ENCODE measurements around the gene MS4A12. TPM values are rescaled to one million over a fixed set of nuclear protein-coding genes. Genes with fewer than 3 reads are reported as not detected.

The MS4A12 gene
- total and polyA plus RNA-seq, 9 of the 15 experiments (the other 6 are each of a cell fraction or from before 2014, with no cell fraction given), result not detected

- TF ChIP-seq NR0B1 (IDR thresholded peaks at IDR 0.05; ENCODE audit: partially characterized antibody) (no peak), FUS (optimal IDR thresholded peaks at IDR 0.05; ENCODE audit: low read depth, low read length) (no peak), GABPB1 (CRISPR knock-in tag; IDR thresholded peaks at IDR 0.05) (no peak), C11orf30 (IDR thresholded peaks at IDR 0.05; ENCODE audit: low read depth) (no peak), ZNF444 (CRISPR knock-in tag; IDR thresholded peaks at IDR 0.05) (no peak), RB1 (IDR thresholded peaks at IDR 0.05; ENCODE audit: low read depth) (no peak), HDAC8 (tag; IDR thresholded peaks at IDR 0.05) (no peak), HNRNPUL1 (IDR thresholded peaks at IDR 0.05; ENCODE audit: low read length) (no peak), ZBTB33 (CRISPR knock-in tag; IDR thresholded peaks at IDR 0.05) (no peak)
- TF ChIP-seq, protein P1, sequence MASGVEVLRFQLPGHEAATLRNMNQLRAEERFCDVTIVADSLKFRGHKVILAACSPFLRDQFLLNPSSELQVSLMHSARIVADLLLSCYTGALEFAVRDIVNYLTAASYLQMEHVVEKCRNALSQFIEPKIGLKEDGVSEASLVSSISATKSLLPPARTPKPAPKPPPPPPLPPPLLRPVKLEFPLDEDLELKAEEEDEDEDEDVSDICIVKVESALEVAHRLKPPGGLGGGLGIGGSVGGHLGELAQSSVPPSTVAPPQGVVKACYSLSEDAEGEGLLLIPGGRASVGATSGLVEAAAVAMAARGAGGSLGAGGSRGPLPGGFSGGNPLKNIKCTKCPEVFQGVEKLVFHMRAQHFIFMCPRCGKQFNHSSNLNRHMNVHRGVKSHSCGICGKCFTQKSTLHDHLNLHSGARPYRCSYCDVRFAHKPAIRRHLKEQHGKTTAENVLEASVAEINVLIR (CRISPR knock-in tag; IDR thresholded peaks at IDR 0.05), result no peak
- TF ChIP-seq, protein P2, sequence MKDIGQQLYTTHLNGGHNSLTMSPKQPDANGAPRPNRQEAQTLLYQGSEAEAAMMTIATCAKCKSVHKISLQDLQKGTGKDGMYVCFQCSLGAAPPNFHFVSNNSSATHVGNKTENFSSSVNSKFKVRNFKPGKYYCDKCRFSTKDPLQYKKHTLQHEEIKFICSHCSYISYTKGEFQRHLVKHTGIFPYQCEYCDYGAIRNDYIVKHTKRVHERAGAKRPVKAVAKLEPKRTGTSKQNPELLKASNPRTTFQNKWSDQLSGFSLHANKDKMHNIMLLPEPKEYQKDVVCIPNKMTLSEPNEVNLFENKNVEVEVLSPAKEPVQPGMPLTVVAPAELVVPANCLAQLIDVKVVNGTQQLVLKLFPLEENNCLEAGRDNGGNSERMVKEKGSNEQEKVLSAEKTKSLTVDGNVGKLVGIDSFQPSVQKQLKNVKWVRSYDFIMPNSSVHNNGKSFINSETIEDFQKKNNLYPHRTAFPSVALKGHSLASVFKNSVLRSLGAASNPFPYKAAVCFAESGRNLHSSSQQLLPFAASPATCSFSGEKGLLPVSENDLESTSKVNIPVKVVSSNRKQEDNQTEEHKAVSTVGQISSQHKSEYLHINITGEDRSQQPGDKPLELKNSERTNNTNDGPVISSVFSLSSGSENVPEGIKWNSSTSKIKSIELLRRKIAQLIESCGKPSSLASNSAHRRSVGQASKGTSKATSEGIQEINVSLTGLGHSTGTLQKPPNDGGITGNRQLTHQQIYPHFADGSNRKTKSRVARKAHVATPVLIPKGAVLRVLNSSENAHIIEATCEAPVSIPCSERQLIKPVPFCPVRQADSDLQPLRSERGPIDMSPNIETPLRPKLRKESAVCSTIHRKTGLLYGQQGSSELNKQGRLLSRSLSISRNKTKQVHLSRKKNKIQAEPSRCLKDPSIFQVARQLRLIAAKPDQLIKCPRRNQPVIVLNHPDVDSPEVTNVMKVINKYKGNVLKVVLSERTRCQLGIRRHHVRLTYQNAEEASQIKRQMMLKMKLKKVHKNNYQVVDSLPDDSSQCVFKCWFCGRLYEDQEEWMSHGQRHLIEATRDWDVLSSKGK (CRISPR knock-in tag; IDR thresholded peaks at IDR 0.05), result no peak
Observed at GRCh38 chr11:60498399-60498798, 5.8 kb downstream of the MS4A12 start (continued).

Measured in K562 (cell line).